ENCODE data around the gene HMOX1. TPM values are rescaled to one million over a fixed set of nuclear protein-coding genes. Genes with fewer than 3 reads are reported as not detected.

The HMOX1 gene
- total and polyA plus RNA-seq, 2 donors (not counting 3 experiments of a cell fraction or from before 2014, with no cell fraction given): 41.1 to 69.1 TPM

- Histone ChIP-seq H3K27me3 (ENCODE audit: control insufficient read depth in 2 of 2, insufficient read depth in 2 of 2, low read length in 2 of 2) (no peaks in the 10 kb centered on the region), H3K36me3 (ENCODE audit: control insufficient read depth in 2 of 2, extremely low read depth in 1 of 2, insufficient read depth in 2 of 2, low read length in 2 of 2) (no peaks in the 10 kb centered on the region), H3K4me1 (ENCODE audit: control insufficient read depth, extremely low read depth, insufficient read depth, low read length) (peaks cover 6% of the 10 kb centered on the region), H3K4me2 (ENCODE audit: insufficient read depth, low read length) (no peak overlapping the region), H3K9me3 (replicated peaks; ENCODE audit: control insufficient read depth, insufficient read depth, low read length) (no peaks in the 10 kb centered on the region), H3K9me1 (replicated peaks; ENCODE audit: control insufficient read depth, extremely low read depth, insufficient read depth, low read length) (no peaks in the 10 kb centered on the region), H4K20me1 (replicated peaks; ENCODE audit: control insufficient read depth, extremely low read depth, insufficient read depth, low read length) (no peaks in the 10 kb centered on the region), H3K79me2 (ENCODE audit: control insufficient read depth, insufficient read depth, low read length) (no peaks in the 10 kb centered on the region), H3K4me3 (replicated peaks in 1 of 3; ENCODE audit: insufficient read depth in 1 of 3, low read depth in 1 of 3, low read length in 3 of 3) (no peak overlapping the region), H3K9ac (replicated peaks; ENCODE audit: extremely low read depth, insufficient read depth, low read length) (no peak overlapping the region), H2AFZ (ENCODE audit: low read depth, low read length) (no peak overlapping the region), H3K27ac (ENCODE audit: insufficient read depth, low read depth, low read length) (no peak overlapping the region)
- dilution Hi-C loops (cut with MboI; ENCODE audit: extremely low pct_ligation_motif_present, low sequenced_read_pairs): no loop called here
- ChIA-PET POLR2A (interaction anchor here (0.6 kb wide), 1 partner anchor 33 kb away, joined by 3 read pairs; no protein-coding TSS in a partner anchor), CTCF (interaction anchor here (1.7 kb wide), 2 partner anchors 8 to 13 kb away, joined by 4 to 8 read pairs; no protein-coding TSS in a partner anchor)
- no TSS peak for BruUV-seq (replicated peaks)
- no peak for DNase-seq (ENCODE audit: low read depth, low spot score)
- no peak for TF ChIP-seq MYC (IDR thresholded peaks at IDR 0.05; ENCODE audit: low read depth, low read length)
- TF ChIP-seq POLR2A (IDR thresholded peaks at IDR 0.05; ENCODE audit: low read depth, low read length): no peak
- no peak for TF ChIP-seq GATA2 (IDR thresholded peaks at IDR 0.05; ENCODE audit: insufficient read depth, insufficient read length, low read depth, low read length)
- no peak for TF ChIP-seq EZH2 (IDR thresholded peaks at IDR 0.05; ENCODE audit: borderline replicate concordance, low read depth, low read length, severe bottlenecking)
- no peak for TF ChIP-seq POLR2AphosphoS5 (IDR thresholded peaks at IDR 0.05; ENCODE audit: insufficient read depth, low read depth, low read length)
- intact Hi-C loops (cut with micrococcal nuclease): loop anchor here (10.0 kb wide), 1 partner anchor 555 kb away; no protein-coding TSS in a partner anchor
- FAIRE-seq: no peak
Observed at GRCh38 chr22:35359380-35360065, 21.4 kb upstream of the HMOX1 start.

- Histone ChIP-seq H3K9ac (replicated peaks; ENCODE audit: extremely low read depth, insufficient read depth, low read length) (no peak overlapping the region), H2AFZ (ENCODE audit: low read depth, low read length) (no peak overlapping the region), H3K79me2 (ENCODE audit: control insufficient read depth, insufficient read depth, low read length) (no peaks in the 10 kb centered on the region), H3K4me1 (ENCODE audit: control insufficient read depth, extremely low read depth, insufficient read depth, low read length) (peaks cover 6% of the 10 kb centered on the region), H3K27ac (ENCODE audit: insufficient read depth, low read depth, low read length) (no peak overlapping the region), H3K4me2 (ENCODE audit: insufficient read depth, low read length) (no peak overlapping the region), H3K27me3 (ENCODE audit: control insufficient read depth in 2 of 2, insufficient read depth in 2 of 2, low read length in 2 of 2) (no peaks in the 10 kb centered on the region), H4K20me1 (replicated peaks; ENCODE audit: control insufficient read depth, extremely low read depth, insufficient read depth, low read length) (no peaks in the 10 kb centered on the region), H3K4me3 (replicated peaks in 1 of 3; ENCODE audit: insufficient read depth in 1 of 3, low read depth in 1 of 3, low read length in 3 of 3) (no peak overlapping the region), H3K9me3 (replicated peaks; ENCODE audit: control insufficient read depth, insufficient read depth, low read length) (no peaks in the 10 kb centered on the region), H3K36me3 (ENCODE audit: control insufficient read depth in 2 of 2, extremely low read depth in 1 of 2, insufficient read depth in 2 of 2, low read length in 2 of 2) (no peaks in the 10 kb centered on the region), H3K9me1 (replicated peaks; ENCODE audit: control insufficient read depth, extremely low read depth, insufficient read depth, low read length) (no peaks in the 10 kb centered on the region)
- no TSS peak for BruUV-seq (replicated peaks)
- ChIA-PET CTCF (interaction anchor here (0.7 kb wide), 1 partner anchor 96 kb away, joined by 3 read pairs; no protein-coding TSS in a partner anchor), POLR2A (interaction anchor here (0.7 kb wide), 1 partner anchor 20 kb away, joined by 8 read pairs; the partner anchor contains the start of gene HMOX1)
- no peak for FAIRE-seq
- dilution Hi-C loops (cut with MboI; ENCODE audit: extremely low pct_ligation_motif_present, low sequenced_read_pairs): no loop called here
- intact Hi-C loops (cut with micrococcal nuclease): no loop called here
- no peak for DNase-seq (ENCODE audit: low read depth, low spot score)
- no peak for TF ChIP-seq MYC (IDR thresholded peaks at IDR 0.05; ENCODE audit: low read depth, low read length)
- TF ChIP-seq EZH2 (IDR thresholded peaks at IDR 0.05; ENCODE audit: borderline replicate concordance, low read depth, low read length, severe bottlenecking): no peak
- no peak for TF ChIP-seq POLR2A (IDR thresholded peaks at IDR 0.05; ENCODE audit: low read depth, low read length)
- no peak for TF ChIP-seq MAX (IDR thresholded peaks at IDR 0.05; ENCODE audit: insufficient read depth, insufficient read length)
- no peak for TF ChIP-seq POLR2AphosphoS5 (IDR thresholded peaks at IDR 0.05; ENCODE audit: insufficient read depth, low read depth, low read length)
- TF ChIP-seq CTCF (IDR thresholded peaks at IDR 0.05; ENCODE audit: extremely low read depth in 1 of 2, insufficient read depth in 1 of 2, low read depth in 1 of 2, low read length in 2 of 2): no peak
- TF ChIP-seq GATA2 (IDR thresholded peaks at IDR 0.05; ENCODE audit: insufficient read depth, insufficient read length, low read depth, low read length): no peak
- no peak for TF ChIP-seq JUN (IDR thresholded peaks at IDR 0.05; ENCODE audit: borderline replicate concordance, insufficient read depth, insufficient read length, low read depth)
Observed at GRCh38 chr22:35361001-35361558, 19.8 kb upstream of the HMOX1 start.

Measured in endothelial cell of umbilical vein (primary cell).